GM12891 (cell line): ENCODE results near the gene KCNMA1.

Experiments
- PAX5 ChIP-seq: IDR thresholded peaks from 2 replicates; pipeline ENCODE4 v1.6.1; 2011; ENCODE audit warnings: low read length, moderate library complexity, mild to moderate bottlenecking; ENCODE audit not compliant: insufficient read depth, severe bottlenecking
- POLR2A ChIP-seq: IDR thresholded peaks from 2 replicates; pipeline ENCODE4 v1.6.1; 2011; ENCODE audit warnings: low read depth, low read length, control low read depth
- POLR2AphosphoS5 ChIP-seq: IDR thresholded peaks from 2 replicates; pipeline ENCODE4 v1.6.1; 2011; ENCODE audit warnings: low read depth, low read length, control low read depth
- POU2F2 ChIP-seq: IDR thresholded peaks from 2 replicates; pipeline ENCODE4 v1.6.1; 2011; ENCODE audit warnings: low read depth, mild to moderate bottlenecking, control low read depth, low read length, moderate library complexity
- TAF1 ChIP-seq: IDR thresholded peaks from 2 replicates; pipeline ENCODE4 v1.6.1; 2011; ENCODE audit warnings: low read depth, low read length, control low read depth

DNA sequence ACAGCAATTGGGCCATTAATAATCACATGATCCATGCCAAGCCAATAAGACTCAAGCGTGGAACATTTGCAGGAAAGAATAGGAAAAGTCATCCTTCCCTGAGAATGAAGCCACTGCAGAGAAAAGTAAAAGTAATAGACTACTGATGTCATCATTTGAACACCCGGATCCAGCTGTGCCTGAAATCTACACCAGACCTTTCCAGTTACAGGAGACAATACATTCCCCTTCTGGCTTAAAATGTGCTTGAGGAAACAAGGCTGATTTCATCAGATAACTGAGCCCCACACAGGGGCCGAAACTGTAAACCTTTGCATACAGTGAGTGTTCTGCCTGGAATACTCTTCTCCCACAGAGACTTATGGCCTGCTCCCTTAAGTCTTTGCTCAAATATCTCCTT, 232.8 kb downstream of the KCNMA1 start:
- TF ChIP-seq POLR2AphosphoS5: no peak
- no peak for TF ChIP-seq POLR2A
- no peak for TF ChIP-seq TAF1
- TF ChIP-seq PAX5: no peak
- no peak for TF ChIP-seq POU2F2
